ENCODE results near the gene FGD3. TPM values are rescaled to one million over a fixed set of nuclear protein-coding genes. Genes with fewer than 3 reads are reported as not detected.

The FGD3 gene
- total RNA-seq, 1 donor from 2014 or later = 19.9 TPM

DNA sequence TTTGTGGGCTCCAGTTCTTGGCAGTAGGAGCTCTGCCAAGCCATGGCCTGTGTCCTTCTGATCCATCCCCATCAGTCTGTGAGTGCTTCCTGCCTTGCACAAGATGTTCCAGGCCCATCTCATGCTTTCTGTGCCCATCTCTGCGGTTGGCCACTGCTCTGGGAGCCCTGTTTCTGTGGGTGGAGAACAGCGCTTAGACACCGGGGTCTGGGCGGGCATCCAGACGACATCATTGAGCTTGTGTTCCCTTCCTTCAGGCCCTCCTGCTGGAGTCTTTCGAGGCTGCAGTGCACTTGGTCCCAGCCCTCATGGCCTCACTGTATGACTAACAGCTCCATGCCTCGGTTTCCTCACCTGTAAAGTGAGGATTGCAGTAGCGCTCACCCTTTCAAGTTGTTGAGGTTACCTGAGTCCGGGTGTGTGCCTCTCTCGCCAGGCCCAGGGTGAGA is 133.8 kb downstream of the FGD3 start:
- peak in 1 of 2 donors; percentile 54 for DNase-seq (ENCODE audit: extremely low spot score in 2 of 2)
- H3K27ac ChIP-seq = no peak overlapping the region
- intact Hi-C loops (cut with DNase I) = no loop called here

DNA sequence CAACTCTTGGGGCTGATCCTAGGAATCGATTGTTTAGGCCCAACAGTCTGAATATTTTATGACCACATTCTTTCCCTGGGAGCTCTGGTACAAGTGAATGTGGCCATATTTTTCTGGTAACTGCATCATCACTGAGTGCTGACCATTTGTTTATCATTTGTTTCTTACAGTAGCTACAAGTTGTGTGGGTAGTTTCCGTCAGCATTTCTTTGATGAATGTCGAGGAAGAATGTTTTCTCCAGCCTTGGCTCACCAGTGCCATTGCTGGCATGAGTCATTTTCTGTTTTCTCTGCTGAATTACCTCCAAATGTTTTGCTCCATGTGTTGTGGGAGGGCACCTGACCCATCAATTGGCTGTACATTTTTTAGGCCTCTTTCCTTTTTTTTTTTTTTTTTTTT is 134.6 kb downstream of the FGD3 start:
- no peak for DNase-seq (ENCODE audit: extremely low spot score in 2 of 2)
- Histone ChIP-seq H3K4me1 (no peaks in the 10 kb centered on the region), H3K9me3 (no peaks in the 10 kb centered on the region), H3K36me3 (no peaks in the 10 kb centered on the region), H3K4me3 (no peak overlapping the region), H3K27me3 (no peaks in the 10 kb centered on the region), H3K27ac (no peak overlapping the region)
- intact Hi-C loops (cut with DNase I) = no loop called here
- TF ChIP-seq, protein P1, sequence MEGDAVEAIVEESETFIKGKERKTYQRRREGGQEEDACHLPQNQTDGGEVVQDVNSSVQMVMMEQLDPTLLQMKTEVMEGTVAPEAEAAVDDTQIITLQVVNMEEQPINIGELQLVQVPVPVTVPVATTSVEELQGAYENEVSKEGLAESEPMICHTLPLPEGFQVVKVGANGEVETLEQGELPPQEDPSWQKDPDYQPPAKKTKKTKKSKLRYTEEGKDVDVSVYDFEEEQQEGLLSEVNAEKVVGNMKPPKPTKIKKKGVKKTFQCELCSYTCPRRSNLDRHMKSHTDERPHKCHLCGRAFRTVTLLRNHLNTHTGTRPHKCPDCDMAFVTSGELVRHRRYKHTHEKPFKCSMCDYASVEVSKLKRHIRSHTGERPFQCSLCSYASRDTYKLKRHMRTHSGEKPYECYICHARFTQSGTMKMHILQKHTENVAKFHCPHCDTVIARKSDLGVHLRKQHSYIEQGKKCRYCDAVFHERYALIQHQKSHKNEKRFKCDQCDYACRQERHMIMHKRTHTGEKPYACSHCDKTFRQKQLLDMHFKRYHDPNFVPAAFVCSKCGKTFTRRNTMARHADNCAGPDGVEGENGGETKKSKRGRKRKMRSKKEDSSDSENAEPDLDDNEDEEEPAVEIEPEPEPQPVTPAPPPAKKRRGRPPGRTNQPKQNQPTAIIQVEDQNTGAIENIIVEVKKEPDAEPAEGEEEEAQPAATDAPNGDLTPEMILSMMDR (IDR thresholded peaks at IDR 0.05) = no peak
- TF ChIP-seq POLR2A (IDR thresholded peaks at IDR 0.05) = no peak
- no peak for TF ChIP-seq POLR2AphosphoS5 (IDR thresholded peaks at IDR 0.05; ENCODE audit: insufficient read depth in 1 of 2, low read depth in 1 of 2)

More for the DNA sequence above, 133.8 kb downstream of the FGD3 start:
- no peaks in the 10 kb centered on the region for H3K27me3 ChIP-seq
- no peaks in the 10 kb centered on the region for H3K9me3 ChIP-seq
- H3K4me1 ChIP-seq = no peaks in the 10 kb centered on the region
- H3K36me3 ChIP-seq = no peaks in the 10 kb centered on the region
- H3K4me3 ChIP-seq = no peak overlapping the region
- TF ChIP-seq POLR2AphosphoS5 (IDR thresholded peaks at IDR 0.05; ENCODE audit: insufficient read depth in 1 of 2, low read depth in 1 of 2) (no peak), POLR2A (IDR thresholded peaks at IDR 0.05) (no peak)
- TF ChIP-seq, protein P1 (IDR thresholded peaks at IDR 0.05) = no peak

DNA sequence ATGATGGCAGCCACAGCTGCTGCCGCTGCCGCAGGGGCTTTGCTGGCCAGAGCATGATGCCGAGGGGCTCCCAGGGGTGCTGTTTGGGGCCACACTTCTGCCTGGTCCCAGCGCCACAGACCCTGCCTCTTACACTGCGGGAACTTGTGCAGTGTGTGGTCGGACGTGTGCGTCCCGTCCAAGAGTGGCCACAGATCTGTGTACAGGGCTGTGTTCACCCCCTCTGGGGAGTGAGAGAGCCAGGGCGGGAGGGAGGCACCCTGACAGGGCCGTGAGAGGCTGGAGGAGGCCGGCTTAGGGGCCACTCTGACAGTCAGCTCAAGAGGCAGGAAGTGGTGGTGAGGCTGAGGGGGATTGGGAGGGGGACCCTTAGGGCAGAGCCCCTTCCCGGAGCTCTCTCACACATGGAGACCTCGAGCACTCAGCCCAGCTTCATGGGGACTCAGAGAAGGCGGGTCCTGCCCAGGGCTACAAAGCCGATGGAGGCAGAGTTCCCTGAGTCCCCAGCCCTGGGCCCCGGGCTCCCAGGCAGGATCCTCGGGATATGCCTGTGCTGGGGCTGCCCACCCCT is 135.6 kb downstream of the FGD3 start:
- H3K27ac ChIP-seq = no peak overlapping the region
- no peaks in the 10 kb centered on the region for H3K9me3 ChIP-seq
- intact Hi-C loops (cut with DNase I) = no loop called here
- H3K27me3 ChIP-seq = no peaks in the 10 kb centered on the region
- no peaks in the 10 kb centered on the region for H3K36me3 ChIP-seq
- TF ChIP-seq POLR2A (IDR thresholded peaks at IDR 0.05) (no peak), POLR2AphosphoS5 (IDR thresholded peaks at IDR 0.05; ENCODE audit: insufficient read depth in 1 of 2, low read depth in 1 of 2) (no peak)
- TF ChIP-seq, protein P1 (IDR thresholded peaks at IDR 0.05) = no peak
- H3K4me1 ChIP-seq = no peaks in the 10 kb centered on the region
- DNase-seq (ENCODE audit: extremely low spot score in 2 of 2) = peak; percentile 64 to 85
- no peak overlapping the region for H3K4me3 ChIP-seq

DNA sequence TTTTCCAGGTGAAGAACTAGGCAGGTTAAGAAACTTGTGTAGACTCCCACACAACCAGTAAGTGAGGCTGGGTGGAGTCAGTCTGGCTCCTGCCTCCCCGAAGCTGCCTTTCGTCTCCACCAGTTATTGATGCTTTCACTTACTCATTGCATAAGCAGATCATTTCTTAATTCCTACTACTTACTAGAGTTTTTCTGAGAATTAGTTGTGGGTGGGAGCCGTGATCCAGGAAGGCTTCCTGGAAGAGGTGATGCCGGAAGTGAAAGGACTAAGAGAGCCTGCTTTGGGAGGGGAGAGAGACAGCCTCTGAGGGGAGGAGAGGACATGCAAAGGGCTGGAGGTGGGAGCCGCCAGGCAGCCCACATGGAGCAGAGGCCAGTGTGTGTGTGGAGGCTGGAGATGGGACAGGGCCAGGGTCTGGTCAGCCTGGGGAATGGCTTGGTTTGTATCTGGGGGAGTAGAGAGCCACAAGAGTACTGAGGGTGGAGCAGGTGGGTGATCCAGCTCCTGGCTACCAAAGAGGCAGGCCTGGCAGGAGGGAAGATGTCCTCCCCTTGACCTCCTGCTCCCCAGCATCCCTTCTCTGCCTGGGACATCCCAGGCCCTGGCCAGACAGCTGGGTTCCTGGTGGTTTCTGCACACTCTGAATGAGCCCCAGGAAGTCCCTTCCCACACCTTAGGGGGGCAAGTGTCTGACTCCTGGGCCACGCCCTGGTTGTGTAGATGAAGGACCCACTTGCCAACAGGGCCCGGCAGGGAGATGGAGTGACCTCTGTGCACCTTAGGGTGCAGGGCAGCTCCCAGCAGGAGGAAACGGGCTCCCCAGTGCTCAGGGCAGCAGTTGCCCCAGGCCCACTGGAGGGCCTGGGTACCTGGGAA is 136.5 kb downstream of the FGD3 start:
- no peak for TF ChIP-seq POLR2A (IDR thresholded peaks at IDR 0.05)
- TF ChIP-seq POLR2AphosphoS5 (IDR thresholded peaks at IDR 0.05; ENCODE audit: insufficient read depth in 1 of 2, low read depth in 1 of 2) = no peak
- TF ChIP-seq, protein P1 (IDR thresholded peaks at IDR 0.05) = no peak
- H3K4me3 ChIP-seq = no peak overlapping the region
- peak; percentile 64 to 69 for DNase-seq (ENCODE audit: extremely low spot score in 2 of 2)
- no peak overlapping the region for H3K27ac ChIP-seq
- H3K36me3 ChIP-seq = no peaks in the 10 kb centered on the region
- intact Hi-C loops (cut with DNase I) = no loop called here
- H3K9me3 ChIP-seq = no peaks in the 10 kb centered on the region
- no peaks in the 10 kb centered on the region for H3K27me3 ChIP-seq
- H3K4me1 ChIP-seq = no peaks in the 10 kb centered on the region

DNA sequence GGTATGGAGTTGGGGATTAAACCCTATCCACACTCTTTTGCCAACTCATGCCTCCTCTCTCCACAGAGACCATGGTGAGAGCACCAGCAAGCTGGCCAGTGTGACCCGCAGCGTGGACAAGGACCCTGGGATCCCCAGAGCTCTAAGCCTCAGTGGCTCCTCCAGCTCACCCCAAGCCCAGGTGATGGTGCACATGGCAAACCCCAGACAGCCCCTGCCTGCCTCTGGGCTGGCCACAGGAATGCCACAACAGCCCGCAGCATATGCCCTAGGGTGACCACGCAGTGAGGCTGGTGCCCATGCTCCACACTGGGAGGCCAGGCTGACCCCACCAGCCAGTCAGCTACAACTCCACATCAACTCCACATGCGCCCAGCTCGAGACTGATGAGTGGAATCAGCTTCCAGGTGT is 137.2 kb downstream of the FGD3 start:
- peak; percentile 76 to 81 for DNase-seq (ENCODE audit: extremely low spot score in 2 of 2)
- TF ChIP-seq POLR2A (IDR thresholded peaks at IDR 0.05) = no peak
- TF ChIP-seq POLR2AphosphoS5 (IDR thresholded peaks at IDR 0.05; ENCODE audit: insufficient read depth in 1 of 2, low read depth in 1 of 2) = no peak
- TF ChIP-seq, protein P1 (IDR thresholded peaks at IDR 0.05) = no peak
- Histone ChIP-seq H3K36me3 (no peaks in the 10 kb centered on the region), H3K27me3 (no peaks in the 10 kb centered on the region), H3K4me1 (no peaks in the 10 kb centered on the region), H3K9me3 (no peaks in the 10 kb centered on the region), H3K4me3 (no peak overlapping the region), H3K27ac (no peak overlapping the region)
- intact Hi-C loops (cut with DNase I) = no loop called here

All from vagina (tissue), 2 donors.